NB4 (cell line): ENCODE results near the gene MS4A6A.

Source experiments
- DNase-seq: peaks from one replicate; pipeline ENCODE4 v3.0.0; 2010; ENCODE audit warnings: low read depth
- H3K4me3 ChIP-seq: one replicate; pipeline ENCODE4 v1.5.1; 2011; ENCODE audit warnings: mild to moderate bottlenecking, low read depth, low read length, moderate library complexity
- CTCF ChIP-seq: IDR thresholded peaks from one replicate; pipeline ENCODE4 v1.5.1; 2012; ENCODE audit warnings: low read depth, low read length
- MAX ChIP-seq: IDR thresholded peaks from 2 replicates; pipeline ENCODE4 v1.6.1; 2011; ENCODE audit warnings: low read depth, low read length
- MYC ChIP-seq: IDR thresholded peaks from 2 replicates; pipeline ENCODE4 v1.6.1; 2011; ENCODE audit warnings: low read depth, low read length
- POLR2A ChIP-seq: IDR thresholded peaks from 2 replicates; pipeline ENCODE4 v1.6.1; 2011; ENCODE audit warnings: mild to moderate bottlenecking; ENCODE audit not compliant: insufficient read length; ENCODE audit errors: extremely low read depth

MS4A6A gene

GRCh38 chr11:60214386-60214785 is 31.5 kb upstream of the MS4A6A start:
- TF ChIP-seq MAX (no peak), CTCF (no peak), POLR2A (no peak), MYC (no peak)
- no peak overlapping the region for H3K4me3 ChIP-seq
- DNase-seq = no peak

- TF ChIP-seq MYC (no peak), POLR2A (no peak), CTCF (no peak)
- no peak for DNase-seq
- no peak overlapping the region for H3K4me3 ChIP-seq
Measured at GRCh38 chr11:60211206-60211605, 28.3 kb upstream of the MS4A6A start.

GRCh38 chr11:60209977-60210376 is 27.1 kb upstream of the MS4A6A start:
- H3K4me3 ChIP-seq = no peak overlapping the region
- no peak for DNase-seq
- no peak for TF ChIP-seq CTCF
- no peak for TF ChIP-seq MYC
- no peak for TF ChIP-seq POLR2A
- no peak for TF ChIP-seq MAX

GRCh38 chr11:60208951-60209350 is 26.1 kb upstream of the MS4A6A start:
- H3K4me3 ChIP-seq = no peak overlapping the region
- TF ChIP-seq MAX (no peak), POLR2A (no peak), MYC (no peak), CTCF (no peak)
- DNase-seq = no peak

GRCh38 chr11:60208146-60208895 is 25.4 kb upstream of the MS4A6A start:
- H3K4me3 ChIP-seq = no peak overlapping the region
- TF ChIP-seq POLR2A = no peak
- no peak for TF ChIP-seq MAX

GRCh38 chr11:60206616-60207015 is 23.7 kb upstream of the MS4A6A start:
- H3K4me3 ChIP-seq = no peak overlapping the region
- DNase-seq = no peak
- TF ChIP-seq MYC = no peak
- TF ChIP-seq MAX = no peak

More at GRCh38 chr11:60208146-60208895, 25.4 kb upstream of the MS4A6A start:
- no peak for DNase-seq
